ENCODE results near the gene TIGIT. TPM values are rescaled to one million over a fixed set of nuclear protein-coding genes. Genes with fewer than 3 reads are reported as not detected.

TIGIT gene
- total RNA-seq, 1 donor from 2014 or later = 1.7 TPM

- Histone ChIP-seq H3K27ac (no peak overlapping the region), H3K4me1 (no peaks in the 10 kb centered on the region), H3K27me3 (no peaks in the 10 kb centered on the region), H3K4me3 (no peak overlapping the region), H3K36me3 (no peaks in the 10 kb centered on the region), H3K9me3 (no peaks in the 10 kb centered on the region)
- ATAC-seq (no peak), DNase-seq (no peak)
- intact Hi-C loops (cut with DNase I) = no loop called here
- TF ChIP-seq CTCF (IDR thresholded peaks at IDR 0.05) = no peak
Observed at GRCh38 chr3:114332342-114333179, 38.7 kb downstream of the TIGIT start.

- no peak for TF ChIP-seq CTCF (IDR thresholded peaks at IDR 0.05)
- intact Hi-C loops (cut with DNase I) = no loop called here
- ATAC-seq = no peak
Observed at GRCh38 chr3:114333180-114333922, 39.5 kb downstream of the TIGIT start.

GRCh38 chr3:114333923-114334240 is 40.1 kb downstream of the TIGIT start:
- Histone ChIP-seq H3K4me1 (no peaks in the 10 kb centered on the region), H3K9me3 (no peaks in the 10 kb centered on the region), H3K27me3 (no peaks in the 10 kb centered on the region), H3K4me3 (no peak overlapping the region), H3K27ac (no peak overlapping the region), H3K36me3 (peaks cover 7% of the 10 kb centered on the region)
- ATAC-seq (no peak), DNase-seq (no peak)
- intact Hi-C loops (cut with DNase I) = no loop called here
- TF ChIP-seq CTCF (IDR thresholded peaks at IDR 0.05) = no peak

More at GRCh38 chr3:114333180-114333922, 39.5 kb downstream of the TIGIT start:
- Histone ChIP-seq H3K27me3 (no peaks in the 10 kb centered on the region), H3K4me1 (no peaks in the 10 kb centered on the region), H3K36me3 (peaks cover 2% of the 10 kb centered on the region), H3K4me3 (no peak overlapping the region), H3K27ac (no peak overlapping the region), H3K9me3 (no peaks in the 10 kb centered on the region)
- no peak for DNase-seq

- no peaks in the 10 kb centered on the region for H3K9me3 ChIP-seq
- H3K4me1 ChIP-seq = no peaks in the 10 kb centered on the region
- no peak overlapping the region for H3K4me3 ChIP-seq
- H3K27me3 ChIP-seq = no peaks in the 10 kb centered on the region
- no peak for ATAC-seq
- peaks cover 13% of the 10 kb centered on the region for H3K36me3 ChIP-seq
- peak; percentile 52 for TF ChIP-seq CTCF (IDR thresholded peaks at IDR 0.05)
- no peak for DNase-seq
- H3K27ac ChIP-seq = no peak overlapping the region
- intact Hi-C loops (cut with DNase I) = no loop called here
Observed at GRCh38 chr3:114336122-114336697, 42.4 kb downstream of the TIGIT start.

GRCh38 chr3:114336857-114337256 is 43.0 kb downstream of the TIGIT start:
- TF ChIP-seq CTCF (IDR thresholded peaks at IDR 0.05) = no peak
- H3K4me3 ChIP-seq = no peak overlapping the region
- no peak for ATAC-seq
- no peak for DNase-seq
- H3K27me3 ChIP-seq = no peaks in the 10 kb centered on the region
- peaks cover 13% of the 10 kb centered on the region for H3K36me3 ChIP-seq
- H3K4me1 ChIP-seq = no peaks in the 10 kb centered on the region
- H3K27ac ChIP-seq = no peak overlapping the region
- intact Hi-C loops (cut with DNase I) = no loop called here
- no peaks in the 10 kb centered on the region for H3K9me3 ChIP-seq

All from upper lobe of right lung (tissue), 1 donor.